HepG2 (cell line): ENCODE measurements around the gene NLGN2. TPM values are rescaled to one million over a fixed set of nuclear protein-coding genes. Genes with fewer than 3 reads are reported as not detected.

Experiments used
- ATAC-seq: fragments of 200-7000 bp; cut with Tn5 transposase; 3 replicates; pipeline ENCODE4 v1.9.1; 2020; ENCODE audit warnings: mild to moderate bottlenecking, moderate library complexity
- BruUV-seq: library from RNA; stranded (reverse); fragments of 400-500 nt; replicated peaks from 2 replicates; lab custom pipeline; 2021; lab: Mats Ljungman, UMichigan
- CTCF ChIA-PET: fragments of 300-600 bp; formaldehyde crosslinking; extraction: SDS; loops from one replicate; lab custom pipeline; 2021; ENCODE audit warnings: low total read pairs, inconsistent platforms, low intra/inter-chr PET ratio; lab: Yijun Ruan, JAX
- POLR2A ChIA-PET: fragments of 350-600 bp; sonication (Branson Sonifier 250); formaldehyde crosslinking; loops from one replicate; lab custom pipeline; 2020; ENCODE audit warnings: antibody characterized with exemption, inconsistent platforms; lab: Yijun Ruan, JAX
- DNase-seq: peaks from one replicate; pipeline ENCODE4 v3.0.0-alpha.2; 2015; ENCODE audit warnings: low spot score
- FAIRE-seq: peaks from 3 replicates; lab custom pipeline; 2011; peaks lifted over from hg19 to GRCh38; lab: Jason Lieb, UNC
- H2AFZ ChIP-seq: one replicate; pipeline ENCODE4 v1.6.1; 2011; ENCODE audit warnings: low read length, inconsistent platforms
- H3K27ac ChIP-seq: fragments of 300-600 bp; 3 replicates; pipeline ENCODE4 v1.8.0; 2011; ENCODE audit warnings: mixed run types, mild to moderate bottlenecking, mixed read lengths, low read length, inconsistent platforms; ENCODE audit not compliant: insufficient read depth; ENCODE audit errors: extremely low read length
- H3K27me3 ChIP-seq, 2 experiments: fragments of 200-600 bp in 1 of 2; 2 replicates in 1 of 2; 3 replicates in 1 of 2; pipeline versions ENCODE4 v1.6.0 to v1.8.0; 2011; ENCODE audit warnings: low read length in 2 of 2, mild to moderate bottlenecking in 2 of 2, moderate library complexity in 2 of 2, inconsistent platforms in 1 of 2; ENCODE audit not compliant: insufficient read depth in 2 of 2, control insufficient read depth in 1 of 2
- H3K36me3 ChIP-seq, 2 experiments: fragments of 200-600 bp in 1 of 2; replicated peaks in 1 of 2; 2 replicates in 1 of 2; 3 replicates in 1 of 2; pipeline versions ENCODE4 v1.5.1 to v1.8.0; 2011; ENCODE audit warnings: low read length in 2 of 2, inconsistent platforms in 1 of 2; ENCODE audit not compliant: insufficient read depth in 2 of 2, control insufficient read depth in 1 of 2
- H3K4me1 ChIP-seq: 2 replicates; pipeline ENCODE4 v1.5.1; 2012; ENCODE audit warnings: low read length, inconsistent platforms; ENCODE audit not compliant: insufficient read depth
- H3K4me2 ChIP-seq: 2 replicates; pipeline ENCODE4 v1.6.0; 2011; ENCODE audit warnings: low read depth, low read length, inconsistent platforms
- H3K4me3 ChIP-seq, 3 experiments: fragments of 200-600 bp in 1 of 3; sonication (generic), shearing (Covaris generic) in 1 of 3; replicated peaks in 1 of 3; 2 replicates each; pipeline ENCODE4 v1.5.1; 2011 to 2016; ENCODE audit warnings: low read length in 3 of 3, inconsistent platforms in 2 of 3, low read depth in 2 of 3, mild to moderate bottlenecking in 2 of 3, control low read depth in 1 of 3, mixed read lengths in 1 of 3; ENCODE audit not compliant: insufficient read depth in 1 of 3
- H3K79me2 ChIP-seq: one replicate; pipeline ENCODE4 v1.6.1; 2011; ENCODE audit warnings: low read length, inconsistent platforms; ENCODE audit not compliant: insufficient read depth
- H3K9ac ChIP-seq: 2 replicates; pipeline ENCODE4 v1.6.0; 2011; ENCODE audit warnings: mild to moderate bottlenecking, low read depth, low read length, inconsistent platforms; ENCODE audit not compliant: insufficient read depth
- H3K9me3 ChIP-seq: 2 replicates; pipeline ENCODE4 v1.5.1; 2012; ENCODE audit warnings: mild to moderate bottlenecking, low read length
- H4K20me1 ChIP-seq: 2 replicates; pipeline ENCODE4 v1.6.0; 2011; ENCODE audit warnings: inconsistent platforms, mild to moderate bottlenecking, low read length, moderate library complexity; ENCODE audit not compliant: insufficient read depth
- ARID3A ChIP-seq: IDR thresholded peaks from 2 replicates; pipeline ENCODE4 v1.6.1; 2012; ENCODE audit warnings: low read depth, low read length, improper control_type of control experiment
- MYNN ChIP-seq: sonication (generic); formaldehyde crosslinking; IDR thresholded peaks from 2 replicates; pipeline ENCODE4 v1.4.0; 2020; ENCODE audit warnings: mild to moderate bottlenecking, low read depth, missing genetic modification reagents
- PBX2 ChIP-seq: IDR thresholded peaks from 2 replicates; pipeline ENCODE4 v1.6.1; 2016; ENCODE audit warnings: control low read depth
- ZNF564 ChIP-seq: sonication (generic); formaldehyde crosslinking; IDR thresholded peaks from 2 replicates; pipeline ENCODE4 v1.8.1; 2023; ENCODE audit warnings: mild to moderate bottlenecking, missing genetic modification reagents
- WGBS: methylation state at CpG from one replicate; pipeline ENCODE4 v1.1.6; 2017; ENCODE audit warnings: low lambda C conversion rate; 5-methylcytosine and 5-hydroxymethylcytosine counted together
- in situ Hi-C: cut with HindIII; loops from 2 replicates; pipeline ENCODE4 v1.10.0; 2017; ENCODE audit warnings: low pct_unique_long_range_greater_than_20kb; ENCODE audit not compliant: extremely low pct_ligation_motif_present
- intact Hi-C: fragments of 100-400 bp; cut with micrococcal nuclease; formaldehyde crosslinking; loops from one replicate; pipeline ENCODE4 v1.10.0; 2022; ENCODE audit not compliant: unreplicated experiment
- polyA plus RNA-seq, 8 experiments: library from polyadenylated mRNA; depleted of rRNA in 3 of 8; stranded (reverse) in 7 of 8; unstranded in 1 of 8; fragments of >200 nt; fragmentation: Illumina TruSeq in 4 of 8; extraction: Trizol in 4 of 8; gene quantifications; 2 replicates each; pipeline versions ENCODE4 v1.2.1 to v1.2.3, GENCODE V29; 2011 to 2016; ENCODE audit warnings: low read depth in 4 of 8, missing spikeins in 1 of 8, mixed read lengths in 1 of 8; ENCODE audit not compliant: insufficient read depth in 1 of 8
- total RNA-seq, 5 experiments: library from RNA; depleted of rRNA; stranded (reverse); fragments of >200 nt; fragmentation: Illumina TruSeq; extraction: Trizol; gene quantifications; 2 replicates each; pipeline ENCODE4 v1.2.3, GENCODE V29; 2016; ENCODE audit warnings: low read depth in 1 of 5

The NLGN2 gene
- total and polyA plus RNA-seq, 2 of the 13 experiments (the other 11 are each of a cell fraction or from before 2014, with no cell fraction given), result 1.9 to 11.0 TPM

GRCh38 chr17:7419819-7420610 lies 12.4 kb downstream of the NLGN2 start, which contains the start of gene SPEM1:
TSS of gene SPEM1 (plus strand) at chr17:7420324. CDS start at chr17:7420385, 61 bp downstream.
- POLR2A ChIA-PET, result interaction anchor here (1.8 kb wide), 1 partner anchor 16 kb away, joined by 11 read pairs; the partner anchor contains the start of gene TMEM256
- Histone ChIP-seq H3K79me2 (no peaks in the 10 kb centered on the region), H3K27me3 (peaks cover 2 to 5% of the 10 kb centered on the region in 2 experiments; a peak in 1 of 5 replicates), H3K4me3 (no peak within 1 kb of the TSS), H3K4me1 (peaks cover 13% of the 10 kb centered on the region; the same call in 1 of the 2 replicates), H3K27ac (no peak within 1 kb of the TSS), H3K36me3 (no peaks in the 10 kb centered on the region), H4K20me1 (no peaks in the 10 kb centered on the region), H3K9me3 (no peaks in the 10 kb centered on the region), H2AFZ (no peak within 1 kb of the TSS), H3K4me2 (no peak within 1 kb of the TSS), H3K9ac (no peak within 1 kb of the TSS)
- FAIRE-seq, result no peak
- peak; percentile 13; the same call in 1 of the 3 replicates for ATAC-seq
- no peak for DNase-seq
- in situ Hi-C loops, result no loop called here
- WGBS, result 53% methylated on average over 8 of the region's 17 CpGs
- CTCF ChIA-PET, result no interaction called here
- TF ChIP-seq ZNF564 (CRISPR knock-in tag) (no peak), MYNN (CRISPR knock-in tag) (no peak), PBX2 (CRISPR knock-in tag) (no peak), ARID3A (no peak)
- intact Hi-C loops, result no loop called here
- BruUV-seq, result no TSS peak
